Body of pancreas (tissue), 4 donors: ENCODE results near the gene CHSY1. TPM values are rescaled to one million over a fixed set of nuclear protein-coding genes. Genes with fewer than 3 reads are reported as not detected.

Source experiments
- ATAC-seq: fragments of 150-250 bp; one replicate; pipeline ENCODE4 v1.9.1; 2016
- DNase-seq, 4 donors: peaks; one replicate each; pipeline ENCODE4 v3.0.0-alpha.2; 2019
- H3K27ac ChIP-seq, 4 donors: fragments of 200-600 bp; sonication (generic); 1 replicate in 3 of 4; 2 replicates in 1 of 4; pipeline versions ENCODE4 v1.5.1 to v1.6.1; 2016 to 2019; ENCODE audit warnings: mild to moderate bottlenecking in 1 of 4, mixed read lengths in 1 of 4, moderate library complexity in 1 of 4
- H3K27me3 ChIP-seq, 2 donors: fragments of 200-600 bp; sonication (generic); one replicate each; pipeline ENCODE4 v1.6.0; 2016; ENCODE audit warnings: mild to moderate bottlenecking in 1 of 2
- H3K36me3 ChIP-seq, 2 donors: fragments of 200-600 bp; sonication (generic); replicated peaks in 1 of 2; 2 replicates each; pipeline ENCODE4 v1.5.1; 2016; ENCODE audit warnings: low read depth in 2 of 2; ENCODE audit not compliant: insufficient read depth in 1 of 2
- H3K4me1 ChIP-seq: fragments of 200-600 bp; sonication (generic); one replicate; pipeline ENCODE4 v1.6.0; 2016
- H3K4me3 ChIP-seq, 2 donors: fragments of 200-600 bp; sonication (generic); 1 replicate in 1 of 2; 2 replicates in 1 of 2; pipeline ENCODE4 v1.5.1; 2016 to 2019
- H3K9me3 ChIP-seq, 3 donors: fragments of 200-600 bp; sonication (generic); 1 replicate in 2 of 3; 2 replicates in 1 of 3; pipeline ENCODE4 v1.5.1; 2016
- CTCF ChIP-seq, 7 experiments: fragments of 450-650 bp in 4 of 7; fragments of 200-600 bp in 3 of 7; sonication (generic) in 3 of 7; IDR thresholded peaks; one replicate each; pipeline ENCODE4 v1.5.1; 2016 to 2019; ENCODE audit warnings: antibody characterized with exemption in 7 of 7
- POLR2A ChIP-seq, 3 donors: fragments of 450-650 bp; IDR thresholded peaks; one replicate each; pipeline ENCODE4 v1.6.1; 2016; ENCODE audit warnings: antibody characterized with exemption in 3 of 3, mild to moderate bottlenecking in 2 of 3
- whole genome bisulfite sequencing, 2 donors: methylation state at CpG; one replicate each; pipeline ENCODE4 v1.1.5; 2017; 5-methylcytosine and 5-hydroxymethylcytosine counted together
- intact Hi-C: fragments of 100-400 bp; cut with DNase I; formaldehyde crosslinking; loops from one replicate; pipeline ENCODE4 v1.15.1; 2023
- total RNA-seq, 2 donors: library from RNA; depleted of rRNA; stranded (reverse); fragments of >200 nt; gene quantifications; one replicate each; pipeline ENCODE4 v1.1.0, GENCODE V29; 2016

Gene CHSY1
- total RNA-seq, 2 donors from 2014 or later, result 7.8 to 12.2 TPM

DNA sequence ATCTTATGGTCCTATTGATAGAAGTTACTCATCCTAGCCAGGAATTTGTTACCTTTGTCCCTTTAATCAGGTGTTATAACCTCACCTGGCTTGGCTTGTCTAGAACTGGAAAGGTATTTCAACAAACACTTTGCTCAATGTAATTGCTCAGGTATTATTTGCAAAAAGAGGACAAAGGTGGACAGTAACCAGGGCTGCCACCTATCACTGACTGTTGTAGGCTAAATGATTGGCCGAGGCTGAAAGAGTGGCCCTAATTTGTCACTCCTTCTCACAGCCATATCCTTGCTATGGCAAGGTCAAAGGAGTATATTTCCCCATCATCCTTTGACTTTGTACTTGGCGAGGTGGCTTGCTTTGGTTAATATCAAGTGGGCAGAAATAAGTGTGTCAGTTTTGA, 28.2 kb upstream of the CHSY1 start:
- Histone ChIP-seq H3K27ac (no peak overlapping the region), H3K4me1 (peaks cover 13% of the 10 kb centered on the region), H3K36me3 (peaks cover 7 to 28% of the 10 kb centered on the region in 2 donors), H3K4me3 (no peak overlapping the region), H3K9me3 (no peaks in the 10 kb centered on the region), H3K27me3 (no peaks in the 10 kb centered on the region)
- ATAC-seq, result no peak
- DNase-seq, result no peak
- WGBS, 2 donors, result 69 to 75% methylated on average over 2 of the region's 2 CpGs
- TF ChIP-seq CTCF (IDR thresholded peaks at IDR 0.05) (no peak), POLR2A (IDR thresholded peaks at IDR 0.05) (no peak)
- intact Hi-C loops, result no loop called here

GRCh38 chr15:101277943-101278564, 26.2 kb upstream of the CHSY1 start:
- WGBS, 2 donors, result 73 to 77% methylated on average over 12 of the region's 12 CpGs
- Histone ChIP-seq H3K9me3 (no peaks in the 10 kb centered on the region), H3K4me1 (peaks cover 13% of the 10 kb centered on the region), H3K27ac (peak overlapping the region in 3 of 4 donors; percentile 73 to 96 (median 90)), H3K4me3 (no peak overlapping the region), H3K27me3 (no peaks in the 10 kb centered on the region), H3K36me3 (peaks cover 14 to 34% of the 10 kb centered on the region in 2 donors)
- ATAC-seq (no peak), DNase-seq (no peak)
- intact Hi-C loops, result no loop called here
- TF ChIP-seq POLR2A (IDR thresholded peaks at IDR 0.05) (no peak), CTCF (IDR thresholded peaks at IDR 0.05) (no peak)

GRCh38 chr15:101277038-101277822, 25.4 kb upstream of the CHSY1 start, which contains the start of gene SELENOS:
TSS of gene SELENOS (minus strand) at chr15:101277485. CDS start at chr15:101277417, 68 bp downstream.
- WGBS, 2 donors, result 0 to 1% methylated on average over 31 to 91 of the region's 91 CpGs
- H3K36me3 ChIP-seq, result peaks cover 14 to 38% of the 10 kb centered on the region in 2 donors
- intact Hi-C loops, result no loop called here
- TF ChIP-seq CTCF (IDR thresholded peaks at IDR 0.05) (peak in 1 of 7 experiments; percentile 17), POLR2A (IDR thresholded peaks at IDR 0.05) (peak; percentile 80 to 91 (median 86))
- H3K4me3 ChIP-seq, result peak within 1 kb of the TSS; percentile 50 to 76
- peaks cover 13% of the 10 kb centered on the region for H3K4me1 ChIP-seq
- ATAC-seq (peak; percentile 97), DNase-seq (peak; percentile 91 to 94 (median 92))
- no peaks in the 10 kb centered on the region for H3K9me3 ChIP-seq
- H3K27me3 ChIP-seq, result no peaks in the 10 kb centered on the region
- peak within 1 kb of the TSS; percentile 73 to 96 (median 90) for H3K27ac ChIP-seq

- no peak for TF ChIP-seq POLR2A (IDR thresholded peaks at IDR 0.05)
- TF ChIP-seq CTCF (IDR thresholded peaks at IDR 0.05), result peak in 5 of 7 experiments; percentile 6 to 32 (median 19)
- 3 to 6% methylated on average over 14 of the region's 14 CpGs for WGBS, 2 donors
Observed at GRCh38 chr15:101276501-101277037, 24.7 kb upstream of the CHSY1 start.

More at GRCh38 chr15:101276501-101277037, 24.7 kb upstream of the CHSY1 start:
- ATAC-seq (no peak), DNase-seq (no peak)
- H3K36me3 ChIP-seq, result peaks cover 14 to 40% of the 10 kb centered on the region in 2 donors
- peak overlapping the region; percentile 73 to 96 (median 90) for H3K27ac ChIP-seq
- no peaks in the 10 kb centered on the region for H3K27me3 ChIP-seq
- peaks cover 13% of the 10 kb centered on the region for H3K4me1 ChIP-seq
- H3K9me3 ChIP-seq, result no peaks in the 10 kb centered on the region
- H3K4me3 ChIP-seq, result peak overlapping the region; percentile 50 to 76
- intact Hi-C loops, result no loop called here
